CD8-positive, alpha-beta memory T cell (primary cell): Measurements from ENCODE around the gene ADAMTS13. TPM values are rescaled to one million over a fixed set of nuclear protein-coding genes. Genes with fewer than 3 reads are reported as not detected.
A peak's percentile ranks its signal among the peaks of the same experiment; 100 is the strongest.

ENCODE experiments used
- CTCF ChIA-PET: fragments of 350-600 bp; sonication (Branson Sonifier 250); formaldehyde crosslinking; loops from one replicate; lab custom pipeline; 2021; ENCODE audit warnings: antibody characterized with exemption; lab: Charles Lee
- POLR2A ChIA-PET: fragments of 350-600 bp; sonication (Branson Sonifier 250); formaldehyde crosslinking; loops from one replicate; lab custom pipeline; 2021; ENCODE audit warnings: antibody characterized with exemption; lab: Charles Lee
- DNase-seq, 5 donors: peaks; one replicate each; pipeline versions ENCODE4 v3.0.0 to v3.0.0-alpha.2; 2020 to 2022; ENCODE audit warnings: mixed read lengths in 1 of 5
- H3K27ac ChIP-seq: one replicate; pipeline ENCODE4 v1.7.0; 2013; ENCODE audit warnings: low read depth, mild to moderate bottlenecking, low read length, moderate library complexity
- H3K27me3 ChIP-seq: 2 replicates; pipeline ENCODE4 v1.7.0; 2013; ENCODE audit warnings: low read length, mild to moderate bottlenecking; ENCODE audit not compliant: insufficient read depth, poor library complexity, severe bottlenecking
- H3K36me3 ChIP-seq: 2 replicates; pipeline ENCODE4 v1.7.0; 2013; ENCODE audit warnings: mild to moderate bottlenecking, low read length, moderate library complexity; ENCODE audit not compliant: insufficient read depth
- H3K4me1 ChIP-seq: 2 replicates; pipeline ENCODE4 v1.7.0; 2013; ENCODE audit warnings: mild to moderate bottlenecking, low read length, moderate library complexity; ENCODE audit not compliant: insufficient read depth
- H3K4me3 ChIP-seq: 2 replicates; pipeline ENCODE4 v1.7.0; 2013; ENCODE audit warnings: mild to moderate bottlenecking, low read length
- H3K9me3 ChIP-seq: 2 replicates; pipeline ENCODE4 v1.7.0; 2013; ENCODE audit warnings: mild to moderate bottlenecking, low read length
- H3K27ac Mint-ChIP-seq, 8 donors: one replicate each; pipeline ENCODE4 v1.8.0; 2020 to 2021; ENCODE audit warnings: mixed read lengths in 8 of 8, mild to moderate bottlenecking in 6 of 8, inconsistent platforms in 3 of 8, moderate library complexity in 3 of 8
- H3K27me3 Mint-ChIP-seq, 2 donors: one replicate each; pipeline ENCODE4 v1.8.0; 2020 to 2021; ENCODE audit warnings: mixed read lengths in 2 of 2, mild to moderate bottlenecking in 1 of 2, moderate library complexity in 1 of 2
- H3K36me3 Mint-ChIP-seq, 3 donors: one replicate each; pipeline ENCODE4 v1.8.0; 2020 to 2021; ENCODE audit warnings: mixed read lengths in 3 of 3, inconsistent platforms in 1 of 3, mild to moderate bottlenecking in 1 of 3
- H3K4me1 Mint-ChIP-seq, 3 donors: one replicate each; pipeline ENCODE4 v1.8.0; 2020 to 2021; ENCODE audit warnings: mixed read lengths in 3 of 3, inconsistent platforms in 1 of 3, mild to moderate bottlenecking in 1 of 3
- H3K4me3 Mint-ChIP-seq, 7 donors: one replicate each; pipeline ENCODE4 v1.8.0; 2020 to 2021; ENCODE audit warnings: mixed read lengths in 7 of 7, mild to moderate bottlenecking in 6 of 7, moderate library complexity in 4 of 7, inconsistent platforms in 2 of 7
- H3K9me3 Mint-ChIP-seq, 5 donors: one replicate each; pipeline ENCODE4 v1.8.0; 2020 to 2022; ENCODE audit warnings: mixed read lengths in 5 of 5, mild to moderate bottlenecking in 3 of 5, moderate library complexity in 2 of 5, inconsistent platforms in 1 of 5
- polyA plus RNA-seq: library from polyadenylated mRNA; unstranded; fragments of 300-500 nt; fragmentation: Illumina TruSeq; gene quantifications from one replicate; pipeline ENCODE4 v1.2.3, GENCODE V29; 2021
- total RNA-seq, 2 experiments: library from RNA; stranded (reverse); gene quantifications; one replicate each; pipeline ENCODE4 v1.2.3, GENCODE V29; 2021

ADAMTS13 gene
- total and polyA plus RNA-seq, 3 experiments from 2014 or later = 0.32 to 1.1 (median 1.0) TPM

DNA sequence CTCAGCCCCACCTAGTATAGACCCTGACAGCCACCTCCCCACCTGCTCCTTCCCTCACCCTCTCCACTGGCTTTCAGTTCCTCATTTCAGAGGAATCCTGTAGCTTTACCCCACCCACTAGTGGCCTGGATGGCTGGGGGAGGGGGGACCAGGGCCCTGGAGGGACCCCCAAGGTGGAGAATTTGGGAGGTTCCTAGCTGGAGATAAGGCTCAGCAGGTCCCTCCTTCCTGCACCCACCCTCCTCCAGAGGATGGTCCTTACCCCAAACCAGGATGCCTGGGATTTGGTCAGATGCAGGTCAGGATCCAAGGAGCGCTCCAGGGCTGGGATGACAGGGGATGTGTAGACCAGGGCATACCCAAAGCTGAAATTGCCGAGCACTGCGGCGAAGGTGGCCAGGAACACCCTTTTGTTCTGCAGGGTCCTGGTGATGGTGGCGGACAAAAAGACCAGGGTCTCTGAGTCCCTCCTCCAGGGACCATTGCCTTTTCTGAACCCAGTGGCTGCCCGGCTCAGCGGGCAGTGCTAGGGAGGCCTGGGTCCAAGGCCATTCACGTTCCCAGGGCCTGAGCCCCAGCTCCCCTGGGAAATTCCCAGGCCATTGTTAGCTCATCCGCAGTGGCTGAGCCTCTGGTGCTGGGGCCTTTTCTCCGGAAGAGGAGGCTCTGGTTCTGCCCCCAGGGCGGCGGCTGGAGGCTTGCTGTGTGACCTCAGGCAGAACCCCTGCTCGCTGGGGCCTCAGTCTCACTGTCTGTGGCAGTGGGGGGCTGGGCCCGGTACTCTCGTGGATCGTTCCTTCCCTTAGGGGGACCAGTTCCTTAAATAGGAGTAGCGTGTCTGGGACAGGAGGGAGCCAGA is 56.1 kb downstream of the ADAMTS13 start:
- Mint-ChIP-seq H3K27ac (peak overlapping the region; percentile 45 to 92 (median 66)), H3K4me3 (peak overlapping the region; percentile 43 to 78 (median 53)), H3K36me3 (peaks cover 0 to 5% (median 0%) of the 10 kb centered on the region in 3 donors), H3K4me1 (peaks cover 9 to 22% (median 9%) of the 10 kb centered on the region in 3 donors), H3K9me3 (no peaks in the 10 kb centered on the region), H3K27me3 (no peaks in the 10 kb centered on the region)
- ChIA-PET CTCF (interaction anchor here (1.0 to 2.2 kb wide), 5 partner anchors 10 to 60 kb away, joined by 3 to 8 read pairs (median 5); partner anchors contain the start of genes CACFD1 and REXO4), POLR2A (interaction anchor here (0.7 kb wide), 1 partner anchor 107 kb away, joined by 4 read pairs; no protein-coding TSS in a partner anchor)
- peak in 3 of 5 donors; percentile 14 to 60 (median 20) for DNase-seq
- H3K27ac ChIP-seq = no peak overlapping the region
- no peaks in the 10 kb centered on the region for H3K36me3 ChIP-seq
- H3K27me3 ChIP-seq = no peaks in the 10 kb centered on the region
- no peaks in the 10 kb centered on the region for H3K9me3 ChIP-seq
- H3K4me3 ChIP-seq = peak overlapping the region; percentile 28
- peaks cover 6% of the 10 kb centered on the region for H3K4me1 ChIP-seq

DNA sequence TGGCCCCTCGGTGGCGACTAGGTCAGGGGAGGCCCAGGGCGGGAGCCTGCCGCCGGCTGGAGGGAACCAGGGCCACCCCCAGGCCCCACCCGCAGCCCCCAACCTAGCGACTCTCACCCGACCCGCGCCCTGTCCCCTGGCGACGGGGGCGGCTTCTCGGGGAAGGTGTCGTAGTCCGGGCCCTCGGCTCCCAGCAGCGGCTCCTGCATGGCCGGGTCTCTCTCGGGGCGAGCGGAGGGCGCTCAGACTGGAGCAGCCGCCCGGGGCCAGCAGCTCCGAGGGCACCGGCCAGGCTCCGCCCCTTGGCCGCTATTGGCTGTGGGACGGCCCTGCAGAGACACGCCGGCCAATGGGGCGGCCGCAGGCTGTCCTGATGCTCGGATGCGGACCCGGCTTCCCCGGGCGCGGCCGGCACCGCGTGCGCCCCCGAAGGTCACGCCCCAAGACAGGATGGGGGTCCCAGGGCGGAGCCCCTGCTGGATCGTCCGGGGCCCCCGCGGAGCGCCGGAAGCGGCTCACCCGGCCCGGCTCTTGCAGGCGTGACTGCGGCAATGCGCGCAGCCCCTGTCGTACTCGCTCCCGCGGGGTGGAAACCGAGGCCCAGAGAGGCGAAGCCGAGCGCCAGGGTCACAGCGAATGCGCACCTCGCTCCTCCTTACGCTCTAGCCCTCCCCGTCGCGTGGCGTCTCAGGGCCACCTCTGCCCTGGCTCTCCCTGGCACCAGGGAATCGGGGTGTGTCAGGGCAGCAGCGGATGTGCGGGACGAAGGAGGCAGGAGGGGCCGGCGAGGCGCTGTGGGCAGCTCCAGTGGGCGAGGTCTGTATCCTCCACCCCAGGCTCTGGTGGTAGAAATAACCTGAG is 56.9 kb downstream of the ADAMTS13 start, which contains the start of gene SLC2A6:
Gene SLC2A6 (minus strand): TSS at position 249 of the 861 bp plus-strand sequence. CDS start 40 bp downstream, at position 209.
- peak within 1 kb of the TSS; percentile 9 for H3K27ac ChIP-seq
- peak within 1 kb of the TSS; percentile 73 for H3K4me3 ChIP-seq
- ChIA-PET CTCF (interaction anchor here (1.0 to 2.2 kb wide), 3 partner anchors 9 to 19 kb away, joined by 3 to 8 read pairs (median 5); partner anchors contain the start of gene CACFD1), POLR2A (interaction anchor here (0.7 to 1.1 kb wide), 3 partner anchors 19 to 329 kb away, joined by 3 to 4 read pairs (median 3); partner anchors contain the start of gene CACFD1)
- no peaks in the 10 kb centered on the region for H3K27me3 ChIP-seq
- H3K9me3 ChIP-seq = no peaks in the 10 kb centered on the region
- DNase-seq = peak; percentile 79 to 89 (median 85)
- Mint-ChIP-seq H3K36me3 (peaks cover 0 to 4% (median 0%) of the 10 kb centered on the region in 3 donors), H3K27me3 (no peaks in the 10 kb centered on the region), H3K4me1 (peaks cover 9 to 21% (median 9%) of the 10 kb centered on the region in 3 donors), H3K9me3 (no peaks in the 10 kb centered on the region), H3K27ac (peak within 1 kb of the TSS; percentile 29 to 92 (median 68)), H3K4me3 (peak within 1 kb of the TSS; percentile 60 to 89 (median 75))
- peaks cover 6% of the 10 kb centered on the region for H3K4me1 ChIP-seq
- no peaks in the 10 kb centered on the region for H3K36me3 ChIP-seq

GRCh38 chr9:133483611-133484010 is 61.4 kb downstream of the ADAMTS13 start:
- CTCF ChIA-PET = interaction anchor here (1.4 to 7.0 kb wide), 2 partner anchors 9 to 297 kb away, joined by 3 to 56 read pairs; no protein-coding TSS in a partner anchor
- Mint-ChIP-seq H3K27ac (peak overlapping the region in 1 of 8 donors; percentile 33), H3K4me1 (peaks cover 9 to 14% (median 13%) of the 10 kb centered on the region in 3 donors), H3K9me3 (no peaks in the 10 kb centered on the region), H3K4me3 (peak overlapping the region in 1 of 7 donors; percentile 77), H3K27me3 (peaks cover 2 to 4% of the 10 kb centered on the region in 2 donors), H3K36me3 (no peaks in the 10 kb centered on the region)
- Histone ChIP-seq H3K27me3 (no peaks in the 10 kb centered on the region), H3K4me1 (peaks cover 13% of the 10 kb centered on the region), H3K27ac (no peak overlapping the region), H3K9me3 (no peaks in the 10 kb centered on the region), H3K4me3 (no peak overlapping the region), H3K36me3 (no peaks in the 10 kb centered on the region)
- no peak for DNase-seq
- POLR2A ChIA-PET = no interaction called here

GRCh38 chr9:133484671-133485437 is 62.7 kb downstream of the ADAMTS13 start:
- no peak overlapping the region for H3K27ac Mint-ChIP-seq
- no peak overlapping the region for H3K4me3 Mint-ChIP-seq
- no peaks in the 10 kb centered on the region for H3K9me3 Mint-ChIP-seq
- peaks cover 3 to 8% (median 7%) of the 10 kb centered on the region in 3 donors for H3K4me1 Mint-ChIP-seq
- Histone ChIP-seq H3K4me1 (peaks cover 7% of the 10 kb centered on the region), H3K27ac (no peak overlapping the region), H3K36me3 (no peaks in the 10 kb centered on the region), H3K27me3 (no peaks in the 10 kb centered on the region), H3K9me3 (no peaks in the 10 kb centered on the region), H3K4me3 (no peak overlapping the region)
- peak in 1 of 5 donors; percentile 45 for DNase-seq
- H3K36me3 Mint-ChIP-seq = no peaks in the 10 kb centered on the region
- POLR2A ChIA-PET = no interaction called here
- CTCF ChIA-PET = interaction anchor here (0.6 to 7.0 kb wide), 6 partner anchors 10 to 899 kb away, joined by 3 to 56 read pairs (median 3); no protein-coding TSS in a partner anchor
- peaks cover 4 to 11% of the 10 kb centered on the region in 2 donors for H3K27me3 Mint-ChIP-seq

DNA sequence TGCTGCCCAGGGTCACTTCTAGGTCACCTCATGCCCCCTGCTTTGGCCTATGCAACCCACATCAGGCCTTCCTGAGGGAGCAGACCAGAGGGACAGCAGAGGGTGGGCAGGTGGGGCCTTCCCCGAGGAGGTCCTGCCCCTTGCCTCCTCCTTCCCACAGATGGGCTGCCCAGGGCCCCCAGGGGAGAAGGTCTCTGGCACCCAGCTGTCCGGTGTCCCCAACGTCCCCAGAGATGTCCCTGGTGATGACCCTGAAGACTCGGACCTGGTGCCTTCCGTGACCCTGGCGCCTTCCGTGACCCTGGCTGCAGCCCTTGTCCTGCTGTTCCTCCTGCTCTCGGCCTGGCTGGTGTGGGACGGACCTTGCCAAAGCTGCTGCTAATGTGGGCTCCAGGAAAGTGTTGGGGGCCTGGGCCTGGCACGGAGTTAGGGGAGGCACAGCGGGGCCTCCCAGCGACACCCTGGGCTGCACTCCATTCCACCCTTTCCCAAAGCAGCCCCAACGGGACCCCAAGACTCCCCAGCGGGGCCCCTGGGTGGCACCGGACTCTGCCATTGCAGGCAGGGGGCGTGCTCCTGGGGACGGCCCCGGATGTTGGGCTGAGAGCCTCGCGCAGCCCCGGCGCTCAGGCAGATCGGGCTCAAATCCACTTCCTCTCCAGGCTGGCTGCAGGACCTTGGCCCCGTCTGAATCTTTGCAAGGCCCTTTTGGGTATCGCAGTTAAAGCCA is 63.5 kb downstream of the ADAMTS13 start:
- ChIA-PET POLR2A (no interaction called here), CTCF (interaction anchor here (0.6 to 7.0 kb wide), 5 partner anchors 10 to 303 kb away, joined by 3 to 56 read pairs (median 6); no protein-coding TSS in a partner anchor)
- no peak overlapping the region for H3K27ac ChIP-seq
- no peaks in the 10 kb centered on the region for H3K36me3 Mint-ChIP-seq
- H3K9me3 Mint-ChIP-seq = no peaks in the 10 kb centered on the region
- no peaks in the 10 kb centered on the region for H3K27me3 ChIP-seq
- peak overlapping the region in 1 of 8 donors; percentile 65 for H3K27ac Mint-ChIP-seq
- peaks cover 6% of the 10 kb centered on the region for H3K4me1 ChIP-seq
- no peaks in the 10 kb centered on the region for H3K36me3 ChIP-seq
- no peaks in the 10 kb centered on the region for H3K9me3 ChIP-seq
- peaks cover 4 to 17% of the 10 kb centered on the region in 2 donors for H3K27me3 Mint-ChIP-seq
- H3K4me1 Mint-ChIP-seq = peaks cover 0 to 6% (median 5%) of the 10 kb centered on the region in 3 donors
- DNase-seq = peak in 1 of 5 donors; percentile 47
- H3K4me3 Mint-ChIP-seq = peak overlapping the region in 3 of 7 donors; percentile 8 to 35 (median 22)
- peak overlapping the region; percentile 43 for H3K4me3 ChIP-seq

- no peak overlapping the region for H3K27ac Mint-ChIP-seq
- POLR2A ChIA-PET = no interaction called here
- H3K27me3 Mint-ChIP-seq = peaks cover 4 to 17% of the 10 kb centered on the region in 2 donors
Observed at GRCh38 chr9:133487331-133487725, 65.2 kb downstream of the ADAMTS13 start.

More at GRCh38 chr9:133487331-133487725, 65.2 kb downstream of the ADAMTS13 start:
- no peaks in the 10 kb centered on the region for H3K9me3 Mint-ChIP-seq
- H3K4me1 ChIP-seq = peaks cover 6% of the 10 kb centered on the region
- H3K36me3 Mint-ChIP-seq = no peaks in the 10 kb centered on the region
- no peak overlapping the region for H3K27ac ChIP-seq
- H3K4me3 ChIP-seq = no peak overlapping the region
- CTCF ChIA-PET = interaction anchor here (0.9 to 7.0 kb wide), 7 partner anchors 8 to 306 kb away, joined by 3 to 56 read pairs (median 6); partner anchors contain the start of genes SLC2A6, SURF1 and SURF2
- peak in 1 of 5 donors; percentile 21 for DNase-seq
- no peaks in the 10 kb centered on the region for H3K36me3 ChIP-seq
- H3K4me3 Mint-ChIP-seq = peak overlapping the region in 1 of 7 donors; percentile 59
- H3K9me3 ChIP-seq = no peaks in the 10 kb centered on the region
- H3K27me3 ChIP-seq = peaks cover 4% of the 10 kb centered on the region
- peaks cover 0 to 6% (median 5%) of the 10 kb centered on the region in 3 donors for H3K4me1 Mint-ChIP-seq
